ENCODE measurements around the gene KLF7.

KLF7 gene

GRCh38 chr2:207115715-207116364, 49.9 kb downstream of the KLF7 start:
- ATAC-seq = peak; percentile 60
- TF ChIP-seq ZNF70 (CRISPR knock-in tag; IDR thresholded peaks at IDR 0.05) (no peak), ESRRG (CRISPR knock-in tag; IDR thresholded peaks at IDR 0.05) (no peak), OSR1 (CRISPR knock-in tag; IDR thresholded peaks at IDR 0.05) (no peak), TSHZ2 (CRISPR knock-in tag; IDR thresholded peaks at IDR 0.05) (no peak), ZNF565 (CRISPR knock-in tag; conservative IDR thresholded peaks at IDR 0.05; ENCODE audit: low read depth) (no peak), SNAI2 (CRISPR knock-in tag; IDR thresholded peaks at IDR 0.05) (no peak), CSDC2 (CRISPR knock-in tag; IDR thresholded peaks at IDR 0.05) (no peak), ZNF8 (CRISPR knock-in tag; IDR thresholded peaks at IDR 0.05) (no peak), ZFP30 (CRISPR knock-in tag; IDR thresholded peaks at IDR 0.05) (no peak), BACH2 (CRISPR knock-in tag; IDR thresholded peaks at IDR 0.05; ENCODE audit: borderline replicate concordance) (no peak), ISL1 (CRISPR knock-in tag; IDR thresholded peaks at IDR 0.05) (no peak), GLIS3 (CRISPR knock-in tag; IDR thresholded peaks at IDR 0.05) (no peak), TOX (CRISPR knock-in tag; IDR thresholded peaks at IDR 0.05; ENCODE audit: borderline replicate concordance) (no peak)
- TF ChIP-seq, protein P1, sequence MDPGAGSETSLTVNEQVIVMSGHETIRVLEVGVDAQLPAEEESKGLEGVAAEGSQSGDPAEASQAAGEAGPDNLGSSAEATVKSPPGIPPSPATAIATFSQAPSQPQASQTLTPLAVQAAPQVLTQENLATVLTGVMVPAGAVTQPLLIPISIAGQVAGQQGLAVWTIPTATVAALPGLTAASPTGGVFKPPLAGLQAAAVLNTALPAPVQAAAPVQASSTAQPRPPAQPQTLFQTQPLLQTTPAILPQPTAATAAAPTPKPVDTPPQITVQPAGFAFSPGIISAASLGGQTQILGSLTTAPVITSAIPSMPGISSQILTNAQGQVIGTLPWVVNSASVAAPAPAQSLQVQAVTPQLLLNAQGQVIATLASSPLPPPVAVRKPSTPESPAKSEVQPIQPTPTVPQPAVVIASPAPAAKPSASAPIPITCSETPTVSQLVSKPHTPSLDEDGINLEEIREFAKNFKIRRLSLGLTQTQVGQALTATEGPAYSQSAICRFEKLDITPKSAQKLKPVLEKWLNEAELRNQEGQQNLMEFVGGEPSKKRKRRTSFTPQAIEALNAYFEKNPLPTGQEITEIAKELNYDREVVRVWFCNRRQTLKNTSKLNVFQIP (CRISPR knock-in tag; IDR thresholded peaks at IDR 0.05; ENCODE audit: borderline replicate concordance, low read depth) = no peak
- TF ChIP-seq, protein P2, sequence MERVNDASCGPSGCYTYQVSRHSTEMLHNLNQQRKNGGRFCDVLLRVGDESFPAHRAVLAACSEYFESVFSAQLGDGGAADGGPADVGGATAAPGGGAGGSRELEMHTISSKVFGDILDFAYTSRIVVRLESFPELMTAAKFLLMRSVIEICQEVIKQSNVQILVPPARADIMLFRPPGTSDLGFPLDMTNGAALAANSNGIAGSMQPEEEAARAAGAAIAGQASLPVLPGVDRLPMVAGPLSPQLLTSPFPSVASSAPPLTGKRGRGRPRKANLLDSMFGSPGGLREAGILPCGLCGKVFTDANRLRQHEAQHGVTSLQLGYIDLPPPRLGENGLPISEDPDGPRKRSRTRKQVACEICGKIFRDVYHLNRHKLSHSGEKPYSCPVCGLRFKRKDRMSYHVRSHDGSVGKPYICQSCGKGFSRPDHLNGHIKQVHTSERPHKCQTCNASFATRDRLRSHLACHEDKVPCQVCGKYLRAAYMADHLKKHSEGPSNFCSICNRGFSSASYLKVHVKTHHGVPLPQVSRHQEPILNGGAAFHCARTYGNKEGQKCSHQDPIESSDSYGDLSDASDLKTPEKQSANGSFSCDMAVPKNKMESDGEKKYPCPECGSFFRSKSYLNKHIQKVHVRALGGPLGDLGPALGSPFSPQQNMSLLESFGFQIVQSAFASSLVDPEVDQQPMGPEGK (CRISPR knock-in tag; IDR thresholded peaks at IDR 0.05; ENCODE audit: borderline replicate concordance) = no peak

GRCh38 chr2:207113414-207113813, 52.3 kb downstream of the KLF7 start:
- no peak; the same call in 2 of the 3 replicates for ATAC-seq
- TF ChIP-seq GLIS3 (CRISPR knock-in tag; IDR thresholded peaks at IDR 0.05) = no peak
- TF ChIP-seq ZNF70 (CRISPR knock-in tag; IDR thresholded peaks at IDR 0.05) = no peak
- no peak for TF ChIP-seq ARNTL (CRISPR knock-in tag; IDR thresholded peaks at IDR 0.05; ENCODE audit: borderline replicate concordance, low read depth)
- no peak for TF ChIP-seq CREB5 (CRISPR knock-in tag; IDR thresholded peaks at IDR 0.05; ENCODE audit: low read depth)

GRCh38 chr2:207112785-207113184, 53.0 kb downstream of the KLF7 start:
- ATAC-seq = no peak
- no peak for TF ChIP-seq SNAI2 (CRISPR knock-in tag; IDR thresholded peaks at IDR 0.05)
- no peak for TF ChIP-seq ZC3H10 (CRISPR knock-in tag; IDR thresholded peaks at IDR 0.05)
- no peak for TF ChIP-seq ZNF8 (CRISPR knock-in tag; IDR thresholded peaks at IDR 0.05)
- TF ChIP-seq CSDC2 (CRISPR knock-in tag; IDR thresholded peaks at IDR 0.05) = no peak
- TF ChIP-seq OSR1 (CRISPR knock-in tag; IDR thresholded peaks at IDR 0.05) = no peak
- TF ChIP-seq RARB (CRISPR knock-in tag; IDR thresholded peaks at IDR 0.05) = no peak
- no peak for TF ChIP-seq CREB5 (CRISPR knock-in tag; IDR thresholded peaks at IDR 0.05; ENCODE audit: low read depth)
- TF ChIP-seq TSHZ2 (CRISPR knock-in tag; IDR thresholded peaks at IDR 0.05) = no peak
- no peak for TF ChIP-seq ESRRG (CRISPR knock-in tag; IDR thresholded peaks at IDR 0.05)
- TF ChIP-seq ZNF565 (CRISPR knock-in tag; conservative IDR thresholded peaks at IDR 0.05; ENCODE audit: low read depth) = no peak
- TF ChIP-seq ARNTL (CRISPR knock-in tag; IDR thresholded peaks at IDR 0.05; ENCODE audit: borderline replicate concordance, low read depth) = no peak
- no peak for TF ChIP-seq PPARA (CRISPR knock-in tag; IDR thresholded peaks at IDR 0.05; ENCODE audit: borderline replicate concordance)
- TF ChIP-seq TOX (CRISPR knock-in tag; IDR thresholded peaks at IDR 0.05; ENCODE audit: borderline replicate concordance) = no peak
- TF ChIP-seq GLIS3 (CRISPR knock-in tag; IDR thresholded peaks at IDR 0.05) = no peak
- no peak for TF ChIP-seq ZFP30 (CRISPR knock-in tag; IDR thresholded peaks at IDR 0.05)
- TF ChIP-seq ZFP3 (CRISPR knock-in tag; IDR thresholded peaks at IDR 0.05) = no peak
- no peak for TF ChIP-seq TCF4 (CRISPR knock-in tag; IDR thresholded peaks at IDR 0.05; ENCODE audit: borderline replicate concordance)
